Medulla oblongata (tissue), 1 donor: ENCODE results near the gene ARID2.

Source experiments
- DNase-seq: peaks from one replicate; pipeline ENCODE4 v3.0.0-alpha.2; 2015; ENCODE audit errors: extremely low spot score

The ARID2 gene, protein sequence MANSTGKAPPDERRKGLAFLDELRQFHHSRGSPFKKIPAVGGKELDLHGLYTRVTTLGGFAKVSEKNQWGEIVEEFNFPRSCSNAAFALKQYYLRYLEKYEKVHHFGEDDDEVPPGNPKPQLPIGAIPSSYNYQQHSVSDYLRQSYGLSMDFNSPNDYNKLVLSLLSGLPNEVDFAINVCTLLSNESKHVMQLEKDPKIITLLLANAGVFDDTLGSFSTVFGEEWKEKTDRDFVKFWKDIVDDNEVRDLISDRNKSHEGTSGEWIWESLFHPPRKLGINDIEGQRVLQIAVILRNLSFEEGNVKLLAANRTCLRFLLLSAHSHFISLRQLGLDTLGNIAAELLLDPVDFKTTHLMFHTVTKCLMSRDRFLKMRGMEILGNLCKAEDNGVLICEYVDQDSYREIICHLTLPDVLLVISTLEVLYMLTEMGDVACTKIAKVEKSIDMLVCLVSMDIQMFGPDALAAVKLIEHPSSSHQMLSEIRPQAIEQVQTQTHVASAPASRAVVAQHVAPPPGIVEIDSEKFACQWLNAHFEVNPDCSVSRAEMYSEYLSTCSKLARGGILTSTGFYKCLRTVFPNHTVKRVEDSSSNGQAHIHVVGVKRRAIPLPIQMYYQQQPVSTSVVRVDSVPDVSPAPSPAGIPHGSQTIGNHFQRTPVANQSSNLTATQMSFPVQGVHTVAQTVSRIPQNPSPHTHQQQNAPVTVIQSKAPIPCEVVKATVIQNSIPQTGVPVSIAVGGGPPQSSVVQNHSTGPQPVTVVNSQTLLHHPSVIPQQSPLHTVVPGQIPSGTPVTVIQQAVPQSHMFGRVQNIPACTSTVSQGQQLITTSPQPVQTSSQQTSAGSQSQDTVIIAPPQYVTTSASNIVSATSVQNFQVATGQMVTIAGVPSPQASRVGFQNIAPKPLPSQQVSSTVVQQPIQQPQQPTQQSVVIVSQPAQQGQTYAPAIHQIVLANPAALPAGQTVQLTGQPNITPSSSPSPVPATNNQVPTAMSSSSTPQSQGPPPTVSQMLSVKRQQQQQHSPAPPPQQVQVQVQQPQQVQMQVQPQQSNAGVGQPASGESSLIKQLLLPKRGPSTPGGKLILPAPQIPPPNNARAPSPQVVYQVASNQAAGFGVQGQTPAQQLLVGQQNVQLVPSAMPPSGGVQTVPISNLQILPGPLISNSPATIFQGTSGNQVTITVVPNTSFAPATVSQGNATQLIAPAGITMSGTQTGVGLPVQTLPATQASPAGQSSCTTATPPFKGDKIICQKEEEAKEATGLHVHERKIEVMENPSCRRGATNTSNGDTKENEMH (N-terminal part only)

DNA sequence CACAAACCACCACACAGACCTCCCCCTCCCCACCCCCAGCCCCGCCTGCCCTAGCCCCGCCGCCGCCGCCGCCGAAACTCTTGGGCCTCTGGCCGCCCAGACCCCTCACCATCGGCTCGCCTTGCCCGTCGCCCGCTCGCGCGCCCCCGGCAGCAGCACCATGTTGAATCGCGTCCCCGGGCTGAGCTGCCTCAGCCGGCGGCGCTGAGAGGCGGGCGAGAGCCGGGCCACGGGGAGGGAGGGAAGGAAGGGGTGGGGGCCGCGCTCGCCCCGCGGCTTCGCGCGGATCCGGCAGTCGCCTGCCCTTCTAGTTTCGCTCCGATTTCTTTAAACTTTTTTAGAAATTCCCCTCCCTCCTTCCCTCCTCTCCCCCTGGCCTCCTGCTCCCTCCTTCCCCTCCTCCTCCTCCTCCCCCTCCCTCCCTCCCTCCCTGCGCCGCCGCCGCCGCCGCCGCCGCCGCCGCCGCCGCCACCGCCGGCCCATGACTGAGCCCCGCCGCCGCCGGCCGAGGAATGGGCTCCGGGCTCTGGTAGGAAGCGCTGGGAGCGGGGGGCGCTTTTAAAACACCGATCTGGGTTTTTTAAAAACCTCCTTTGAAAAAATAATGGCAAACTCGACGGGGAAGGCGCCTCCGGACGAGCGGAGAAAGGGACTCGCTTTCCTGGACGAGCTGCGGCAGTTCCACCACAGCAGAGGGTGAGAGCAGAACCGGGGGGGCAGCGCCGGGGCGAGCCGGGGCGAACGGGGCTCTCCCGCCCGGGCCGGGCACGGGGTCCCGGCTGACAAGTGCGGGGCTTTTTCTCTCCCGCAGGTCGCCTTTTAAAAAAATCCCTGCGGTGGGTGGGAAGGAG, at the start of gene ARID2:
TSS of gene ARID2 (plus strand) at position 474 of the 851 bp plus-strand sequence. CDS start at position 605, 131 bp downstream.
- DNase-seq: peak; percentile 58

DNA sequence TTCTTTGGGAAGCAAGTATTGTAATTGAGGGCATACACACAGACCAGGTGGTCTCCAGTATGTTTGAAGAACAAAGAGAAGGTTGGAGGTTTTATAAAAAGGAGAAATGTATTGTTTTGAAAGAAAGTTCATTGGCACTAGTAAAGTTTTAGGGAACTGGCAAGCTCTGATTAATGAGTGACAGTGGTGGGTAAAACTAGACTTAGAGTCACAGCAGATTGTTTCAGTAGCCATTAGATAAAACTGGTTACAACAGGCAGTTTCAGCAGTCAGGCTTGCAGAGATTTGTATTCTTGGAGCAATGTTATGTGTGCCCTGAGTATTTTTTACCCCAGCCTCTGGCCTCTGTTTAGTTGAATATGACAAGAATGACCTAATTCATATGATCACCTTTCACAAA, 49.1 kb upstream of the ARID2 start:
- DNase-seq: no peak

DNA sequence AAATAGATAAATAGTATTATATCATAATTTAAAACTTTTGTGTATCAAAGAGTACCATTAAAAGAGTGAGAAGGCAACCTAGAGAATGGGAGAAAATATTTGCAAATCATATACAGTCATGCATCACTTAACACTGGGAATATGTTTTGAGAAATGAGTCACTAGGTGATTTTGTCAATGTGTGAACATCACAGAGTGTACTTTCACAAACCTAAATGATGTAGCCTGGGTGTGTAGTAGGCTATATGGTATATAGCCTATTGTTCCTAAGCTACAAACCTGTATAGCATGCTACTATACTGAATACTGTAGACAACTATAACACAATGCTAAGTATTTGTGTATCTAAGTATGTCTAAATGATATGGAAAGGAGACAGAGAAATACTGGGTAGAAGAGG, 48.0 kb upstream of the ARID2 start:
- DNase-seq: no peak

DNA sequence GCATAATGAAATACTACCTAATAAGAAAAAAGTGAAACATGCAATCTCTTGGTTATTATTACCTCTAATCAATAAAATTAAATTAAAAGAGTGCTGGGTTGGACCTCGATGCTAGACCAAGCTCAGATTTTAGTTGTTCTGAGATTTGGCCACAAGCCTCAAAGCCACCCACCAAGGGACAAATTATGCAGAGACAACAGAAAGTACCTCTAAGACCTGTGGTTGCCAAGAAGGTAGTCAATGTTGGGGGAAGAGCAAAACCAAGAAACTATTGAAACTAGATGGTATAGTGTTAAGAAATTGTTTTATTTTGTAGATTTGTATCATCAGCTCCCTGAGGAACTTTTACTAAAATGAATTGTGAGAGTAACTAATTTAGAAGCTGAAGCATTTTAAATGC, 43.8 kb upstream of the ARID2 start:
- no peak for DNase-seq

DNA sequence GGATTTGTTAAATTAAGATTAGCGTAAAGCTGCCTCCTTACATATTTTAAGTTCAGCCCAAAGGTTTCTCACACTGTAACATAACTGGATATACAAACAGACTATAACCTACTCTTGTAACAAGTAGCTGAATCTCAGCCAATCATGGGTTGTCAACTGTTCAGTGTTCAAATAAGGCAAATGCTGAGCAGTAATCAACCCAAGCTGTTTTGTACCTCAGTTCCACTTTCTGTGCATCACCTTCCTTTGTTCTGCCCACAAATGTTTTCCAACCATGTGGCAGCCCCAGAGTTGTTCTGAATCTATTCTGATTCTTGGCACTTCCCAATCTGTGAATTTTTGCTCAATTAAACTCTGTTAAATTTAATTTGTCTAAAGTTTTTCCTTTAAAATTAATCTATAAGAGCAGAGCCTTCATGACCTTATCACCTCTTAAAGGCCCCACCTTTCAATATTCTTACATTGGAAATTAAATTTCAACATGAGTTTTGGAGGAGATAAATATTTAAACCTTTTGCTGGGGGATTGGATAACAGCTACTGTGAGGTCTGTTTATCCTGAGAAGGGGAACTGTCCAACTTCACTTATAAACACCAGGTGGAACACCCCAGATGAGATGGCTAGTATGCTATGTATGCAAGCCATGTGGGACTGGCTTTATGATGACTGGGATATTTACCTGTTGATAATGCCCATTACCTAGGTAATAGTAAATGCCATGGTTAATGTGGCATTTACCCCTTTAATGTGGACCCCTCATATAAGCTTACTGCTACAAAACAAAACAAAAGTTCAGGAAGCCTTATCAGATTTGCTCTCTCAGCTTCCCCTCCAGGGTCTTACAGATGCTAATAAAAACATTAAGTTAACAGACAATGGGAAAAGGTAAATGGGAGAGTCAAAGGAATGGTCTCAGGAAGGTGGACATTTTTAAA, 42.2 kb upstream of the ARID2 start:
- no peak for DNase-seq

DNA sequence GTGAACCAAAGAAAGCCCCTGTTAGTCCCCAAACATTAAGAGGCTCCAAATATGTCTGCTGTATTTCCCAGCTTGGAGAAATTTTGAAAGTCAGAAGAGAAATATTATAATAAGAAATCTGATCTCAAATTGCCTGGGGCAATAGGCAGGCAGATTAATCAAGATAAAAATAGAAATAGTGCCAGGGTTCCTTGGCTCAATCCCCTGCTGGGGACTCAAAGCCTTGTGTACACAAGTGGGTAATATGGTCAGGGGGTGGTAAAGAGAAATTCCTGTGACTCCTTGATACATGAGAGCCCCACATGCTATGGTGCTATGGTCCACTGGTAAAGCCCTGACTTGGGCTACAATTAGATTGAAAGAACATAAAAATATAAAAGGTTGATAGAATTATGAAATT, 41.3 kb upstream of the ARID2 start:
- no peak for DNase-seq

DNA sequence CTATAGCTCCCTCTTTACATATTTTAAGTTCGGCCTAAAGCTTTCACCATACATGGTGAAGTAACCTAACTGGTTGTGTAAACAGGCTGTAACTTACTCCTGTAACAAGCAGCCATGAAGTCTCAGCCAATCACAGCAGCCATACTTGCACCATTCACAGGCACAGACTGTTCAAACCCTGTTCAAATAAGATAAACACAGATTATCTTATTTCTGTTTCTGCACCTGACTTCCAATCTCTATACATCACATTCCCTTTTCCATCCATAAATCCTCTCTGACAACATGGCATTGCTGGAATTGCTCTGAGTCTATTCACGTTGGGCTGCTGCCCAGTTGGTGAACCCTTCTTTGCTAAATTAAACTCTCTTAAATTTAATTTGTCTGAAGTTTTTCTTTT, 34.5 kb upstream of the ARID2 start:
- no peak for DNase-seq

DNA sequence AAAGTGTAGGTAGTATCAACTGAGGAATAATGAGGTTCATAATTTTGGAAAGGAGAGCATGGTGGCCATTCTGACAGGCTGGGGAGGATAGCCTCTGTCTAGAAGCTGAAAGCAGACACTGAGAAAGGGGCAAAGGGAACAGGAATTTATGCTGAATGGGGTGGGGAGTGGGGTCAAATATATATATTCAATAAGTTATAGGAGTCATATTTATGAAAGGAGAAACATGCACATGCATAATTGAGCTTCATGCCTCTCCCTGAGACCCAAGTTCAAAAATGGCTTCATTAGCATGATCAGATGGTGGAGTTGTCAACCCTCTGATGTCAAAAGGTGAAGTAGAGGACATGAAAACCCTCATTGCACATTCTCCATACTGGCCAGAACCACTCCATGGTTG, 33.9 kb upstream of the ARID2 start:
- DNase-seq: no peak

DNA sequence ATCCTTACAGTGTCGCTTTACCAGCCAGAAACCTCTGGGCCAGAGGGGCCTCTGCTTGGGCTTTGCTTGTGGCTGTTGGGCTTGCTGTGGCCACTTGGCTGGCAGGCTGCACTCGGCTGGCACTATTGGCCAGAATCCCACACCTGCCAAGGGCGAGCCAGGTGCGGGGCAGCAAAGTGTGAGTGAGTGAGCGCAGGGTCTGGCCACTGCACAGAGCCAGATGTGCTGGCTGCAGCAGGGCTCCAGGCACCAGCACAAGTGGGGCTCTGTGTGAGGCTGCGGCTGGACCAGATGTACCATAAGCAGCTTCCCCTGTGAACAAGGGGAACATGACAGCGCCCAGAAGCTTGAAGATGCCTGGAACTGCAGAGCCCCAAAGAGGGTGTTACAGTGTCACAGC, 33.5 kb upstream of the ARID2 start:
- DNase-seq: no peak

DNA sequence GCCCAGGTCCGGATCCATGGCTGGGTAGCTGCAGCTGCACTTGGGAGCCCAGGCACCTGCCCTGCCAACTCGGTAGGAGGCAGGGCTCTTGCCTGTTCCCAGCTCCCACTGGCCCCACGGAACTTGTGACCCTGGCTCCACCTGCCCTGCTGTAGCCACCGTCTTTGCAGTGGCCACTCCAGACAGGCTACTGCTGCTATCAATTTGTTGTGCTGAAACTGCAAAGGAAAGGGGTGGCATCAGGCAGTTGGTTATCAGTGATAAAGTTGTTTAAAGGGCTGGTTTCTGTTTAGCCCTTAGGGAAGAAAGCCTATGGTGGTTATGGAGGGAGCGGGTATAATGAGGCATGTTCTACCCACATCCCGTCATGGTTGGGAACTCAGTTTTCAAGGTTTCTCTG, 32.1 kb upstream of the ARID2 start:
- no peak for DNase-seq

DNA sequence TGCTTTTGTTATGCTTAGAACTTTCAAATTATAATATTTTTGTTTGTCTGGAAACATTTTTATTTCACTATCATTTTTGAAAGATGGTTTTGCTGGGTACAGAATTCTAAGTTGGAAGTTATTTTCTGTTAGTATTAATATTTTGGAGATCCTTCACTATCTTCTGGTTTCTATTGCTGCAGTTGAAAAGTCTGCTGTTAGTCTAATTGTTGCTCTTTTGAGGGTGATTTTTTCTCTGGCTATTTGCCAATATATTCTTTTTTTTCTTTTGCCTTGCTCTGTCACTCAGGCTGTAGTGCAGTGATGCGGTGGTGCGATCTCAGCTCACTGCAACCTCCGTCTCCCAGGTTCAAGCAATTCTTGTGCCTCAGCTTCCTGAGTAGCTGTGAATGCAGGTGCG, 28.2 kb upstream of the ARID2 start:
- no peak for DNase-seq

DNA sequence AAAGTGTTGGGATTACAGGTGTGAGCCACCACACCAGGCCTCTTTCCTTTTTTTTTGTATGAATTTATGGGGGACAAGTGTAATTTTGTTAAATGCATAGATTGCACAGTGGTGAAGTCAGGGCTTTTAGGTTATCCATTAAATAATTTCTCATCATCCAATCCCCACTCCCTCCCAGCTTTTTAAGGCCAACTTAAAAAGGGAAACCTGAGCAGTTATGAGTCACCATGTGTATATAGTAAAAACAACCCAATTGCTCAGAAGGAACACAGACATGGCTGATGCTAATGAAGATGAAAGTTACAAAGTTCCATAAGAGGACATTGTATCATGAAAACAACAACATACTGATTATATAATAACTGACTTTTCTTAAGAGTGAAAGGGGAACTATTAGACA, 25.6 kb upstream of the ARID2 start:
- DNase-seq: no peak

DNA sequence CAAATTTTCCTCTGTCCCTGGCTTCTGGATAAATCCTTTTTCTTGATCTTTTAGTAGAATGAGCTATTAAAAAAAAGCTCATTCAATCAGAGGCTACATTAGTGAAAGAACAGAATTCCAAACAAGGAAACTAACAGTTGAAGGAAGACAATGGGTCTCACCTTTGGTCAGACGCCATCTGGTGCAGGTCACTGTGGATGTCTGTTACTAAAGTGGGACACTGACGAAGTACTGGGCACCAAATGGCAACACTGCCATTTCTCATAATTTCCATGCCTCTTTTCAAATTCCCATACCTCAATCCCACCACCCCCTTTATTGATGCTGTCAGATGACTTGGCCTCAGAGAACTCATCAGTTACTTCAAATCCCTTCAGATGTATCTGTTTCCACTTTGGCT, 24.5 kb upstream of the ARID2 start:
- no peak for DNase-seq

DNA sequence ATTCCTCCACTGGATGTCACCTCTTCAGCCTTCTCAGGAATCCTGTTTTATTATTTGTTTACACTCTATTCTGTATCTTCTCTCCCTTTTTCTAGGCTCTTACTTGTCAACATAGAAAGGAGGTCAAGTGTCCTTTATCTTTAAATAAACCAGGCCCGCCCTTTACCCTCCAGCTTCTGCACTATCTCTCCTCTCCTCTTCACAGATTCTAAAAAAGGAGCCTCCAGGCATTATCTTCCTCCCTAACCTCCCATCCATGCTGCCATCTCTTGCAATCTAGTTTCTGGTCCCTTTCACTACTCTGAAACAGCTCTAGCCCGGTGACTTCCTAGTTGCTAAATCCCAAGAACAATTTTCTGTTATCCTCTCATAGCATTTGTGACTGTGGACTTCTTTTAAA, 24.1 kb upstream of the ARID2 start:
- no peak for DNase-seq

DNA sequence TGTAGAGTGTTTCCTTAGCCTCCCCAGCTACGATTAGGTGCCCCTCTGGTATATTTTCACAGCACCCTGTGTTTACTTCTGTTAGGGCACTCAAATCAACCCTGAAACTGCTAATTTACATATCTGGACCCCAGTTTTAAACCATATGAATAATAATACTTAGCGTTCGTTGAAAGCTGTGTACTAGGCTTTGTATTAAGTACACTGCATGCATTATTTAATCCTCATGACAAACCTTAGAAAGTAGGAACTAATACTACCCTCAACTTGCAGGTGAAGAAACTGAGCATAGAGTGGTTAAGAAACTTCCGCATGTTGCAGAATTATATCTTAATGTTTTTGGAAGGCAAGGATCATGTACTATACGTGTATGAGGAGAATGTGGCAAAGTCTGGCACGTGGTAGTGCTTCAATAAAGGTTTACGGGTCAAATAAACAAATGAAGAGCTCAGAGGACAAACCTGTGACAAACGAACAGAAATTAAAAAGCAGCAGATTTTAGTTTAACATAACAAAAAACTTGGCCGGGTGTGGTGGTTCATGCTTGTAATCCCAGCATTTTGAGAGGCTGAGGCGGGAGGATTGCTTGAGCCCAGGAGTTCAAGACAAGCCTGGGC, 22.2 kb upstream of the ARID2 start:
- DNase-seq: no peak

DNA sequence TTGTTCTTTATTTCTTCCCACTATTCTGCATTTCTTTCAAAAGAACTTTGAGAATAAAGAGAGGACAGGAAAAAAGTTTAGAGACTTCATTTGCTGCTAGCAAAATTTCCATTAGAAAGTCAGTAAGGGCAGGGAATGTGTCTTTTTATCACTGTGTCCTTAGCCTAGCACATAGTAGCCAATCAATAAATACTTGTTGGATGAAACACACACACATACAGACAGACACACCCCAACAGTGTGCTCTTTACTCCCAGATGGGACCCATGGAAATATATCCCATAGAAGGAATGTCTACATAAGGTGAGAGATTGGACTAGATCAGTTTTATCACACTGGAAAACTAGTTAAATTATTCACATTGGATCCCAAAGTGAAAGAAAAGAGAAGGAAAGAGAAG, 21.1 kb upstream of the ARID2 start:
- DNase-seq: no peak

DNA sequence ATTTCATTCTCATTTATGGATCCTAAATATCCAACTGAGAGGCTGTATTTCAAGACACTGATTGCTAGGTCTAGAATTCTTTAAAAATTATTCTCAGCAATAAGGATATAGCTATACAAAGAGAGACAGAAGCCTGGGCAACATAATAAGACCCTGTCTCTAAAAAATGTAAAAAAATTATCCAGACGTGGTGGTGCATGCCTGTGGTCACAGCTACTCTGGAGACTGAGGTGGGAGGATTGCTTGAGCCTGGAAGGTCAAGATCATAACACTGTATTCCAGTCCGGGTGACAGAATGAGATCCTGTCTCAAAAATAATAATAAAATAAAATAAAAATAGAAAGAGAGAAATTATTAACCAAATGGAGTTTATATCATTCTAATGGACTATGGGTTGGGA, 20.6 kb upstream of the ARID2 start:
- no peak for DNase-seq

DNA sequence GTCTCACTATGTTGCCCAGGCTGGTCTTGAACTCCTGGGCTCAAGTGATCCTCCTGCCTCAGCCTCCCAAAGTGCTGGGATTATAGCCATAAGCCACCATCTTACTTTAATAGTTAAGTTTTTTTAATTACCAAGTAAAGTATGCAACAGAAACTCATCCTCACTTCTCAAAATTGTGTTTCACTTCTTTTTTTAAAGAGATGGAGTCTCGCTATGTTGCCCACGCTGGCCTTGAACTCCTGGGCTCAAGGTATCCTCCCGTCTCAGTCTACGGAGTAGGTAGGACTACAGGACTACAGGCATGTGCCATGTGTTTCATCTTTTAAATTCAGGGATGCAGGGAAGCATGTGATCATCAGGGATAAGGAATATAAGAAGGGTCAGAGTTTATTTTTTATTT, 17.2 kb upstream of the ARID2 start:
- no peak for DNase-seq

DNA sequence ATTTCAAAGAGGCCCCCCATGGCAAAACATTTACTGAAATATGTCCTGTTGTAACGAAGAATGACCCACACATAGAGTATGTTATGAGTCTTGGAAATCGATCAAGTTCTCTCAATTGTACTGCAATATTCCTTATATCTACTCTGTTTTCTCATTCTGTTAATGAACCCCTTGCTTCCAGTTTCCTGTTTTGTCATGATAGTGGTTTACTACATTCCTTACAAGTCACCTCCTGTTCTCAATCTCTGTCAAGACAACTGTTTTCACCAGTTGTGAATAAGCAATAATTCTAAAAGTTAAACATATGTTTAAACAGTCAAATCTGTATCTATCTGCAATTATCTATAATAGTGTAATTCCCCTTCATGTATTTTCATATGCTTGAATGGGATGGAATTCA, 16.4 kb upstream of the ARID2 start:
- no peak for DNase-seq

DNA sequence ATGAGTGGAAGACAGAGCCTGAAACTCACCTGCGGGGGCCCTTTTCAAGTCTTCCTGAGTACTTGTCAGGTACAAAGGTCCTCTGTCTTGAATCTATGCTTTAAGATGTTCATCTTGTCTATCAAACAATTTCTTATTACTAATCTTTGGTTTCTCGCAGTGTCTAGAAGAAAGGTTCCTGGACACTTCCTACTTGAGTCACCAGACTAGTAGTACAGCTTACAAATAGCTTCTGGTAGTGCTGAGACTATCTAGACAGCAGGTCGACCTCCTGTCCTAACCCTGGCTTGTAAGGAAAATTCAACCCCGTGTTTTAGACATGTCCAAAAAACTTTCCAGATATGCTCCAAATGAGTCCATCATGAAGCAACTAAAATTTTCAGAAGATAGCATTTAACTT, 11.2 kb upstream of the ARID2 start:
- no peak for DNase-seq
